ENCODE results near the gene MPP3.

GRCh38 chr17:43799047-43799446, 33.9 kb downstream of the MPP3 start:
- no peak for TF ChIP-seq CTCF (IDR thresholded peaks at IDR 0.05; ENCODE audit: low read depth, low read length)
- no peak for TF ChIP-seq EZH2phosphoT487 (IDR thresholded peaks at IDR 0.05; ENCODE audit: low read depth)
